ENCODE measurements around the gene HDAC9. TPM values are rescaled to one million over a fixed set of nuclear protein-coding genes. Genes with fewer than 3 reads are reported as not detected.
A peak's percentile ranks its signal among the peaks of the same experiment; 100 is the strongest.

The HDAC9 gene
- total RNA-seq, 1 experiment from 2014 or later, result 2.5 TPM

DNA sequence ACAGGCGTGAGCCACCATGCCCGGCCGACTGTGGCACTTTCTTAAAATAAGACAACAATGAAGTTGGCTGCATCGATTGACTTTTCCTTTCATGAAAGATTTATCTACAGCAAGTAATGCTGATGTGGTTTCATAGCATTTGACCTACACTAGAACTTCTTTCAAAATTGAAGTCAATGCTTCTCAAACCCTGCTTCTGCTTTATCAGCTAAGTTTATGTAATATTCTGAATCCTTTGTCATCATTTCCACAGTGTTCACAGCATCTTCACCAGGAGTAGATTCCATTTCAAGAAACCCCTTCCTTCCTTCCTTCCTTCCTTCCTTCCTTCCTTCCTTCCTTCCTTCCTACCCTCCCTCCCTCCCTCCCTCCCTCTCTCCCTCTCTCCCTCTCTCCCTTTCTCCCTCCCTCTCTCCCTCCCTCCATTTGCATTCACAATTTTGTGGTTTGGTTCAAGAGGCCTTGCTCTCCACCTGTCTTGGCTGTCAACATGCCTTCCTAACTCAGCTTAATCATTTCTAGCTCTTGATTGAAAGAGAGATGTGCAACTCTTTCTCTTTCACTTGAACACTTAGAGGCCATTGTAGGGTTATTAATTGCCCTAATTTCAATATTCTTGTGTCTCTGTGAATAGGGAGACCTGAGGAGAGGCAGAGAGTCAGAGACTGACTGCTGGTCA is 52.1 kb downstream of the HDAC9 start:
- H3K27ac ChIP-seq, result no peak overlapping the region
- H3K4me1 ChIP-seq, result no peaks in the 10 kb centered on the region
- peak in 1 of 2 experiments; percentile 20 for DNase-seq
- H3K27me3 ChIP-seq, result no peaks in the 10 kb centered on the region
- H3K9me3 ChIP-seq (replicated peaks), result no peaks in the 10 kb centered on the region
- H3K36me3 ChIP-seq, result no peaks in the 10 kb centered on the region
- H3K4me3 ChIP-seq, result no peak overlapping the region

DNA sequence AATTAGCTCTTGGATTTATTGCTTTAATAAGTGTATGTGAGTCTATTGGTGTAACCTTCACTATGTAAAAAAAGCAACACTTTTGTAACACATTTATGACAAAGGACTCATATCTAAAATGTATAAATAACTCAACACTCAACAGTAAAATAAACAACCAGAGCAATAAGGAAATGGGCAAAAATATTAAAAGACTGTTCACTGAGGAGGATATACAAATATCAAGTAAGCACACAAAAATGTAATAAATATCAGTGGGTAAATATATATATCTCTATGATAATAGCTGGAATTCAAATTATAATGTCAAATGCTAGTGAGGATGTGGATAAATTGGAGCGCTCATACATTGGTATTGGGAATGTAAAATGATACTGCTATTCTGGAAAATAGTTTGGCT is 53.0 kb downstream of the HDAC9 start:
- Histone ChIP-seq H3K27ac (no peak overlapping the region), H3K36me3 (no peaks in the 10 kb centered on the region), H3K4me3 (no peak overlapping the region)

DNA sequence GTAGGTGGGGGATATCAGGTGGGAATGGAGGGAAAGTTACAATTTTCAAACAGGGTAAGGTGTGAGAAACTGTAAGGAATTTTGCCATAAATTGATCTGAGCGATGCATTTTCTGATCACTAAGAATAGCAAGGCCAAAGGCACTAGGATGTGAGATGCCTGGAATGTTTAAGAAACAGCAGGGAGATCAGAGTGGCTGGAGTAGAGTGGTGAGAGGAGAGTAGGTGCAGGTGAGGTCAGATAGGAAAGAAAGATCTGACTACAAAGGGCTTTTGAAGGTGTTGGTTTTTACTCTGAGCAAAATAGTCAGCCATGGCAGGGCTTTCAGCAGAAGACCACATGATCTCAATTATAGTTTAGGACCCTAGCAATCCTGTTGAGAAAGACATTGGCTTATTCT is 55.0 kb downstream of the HDAC9 start:
- no peaks in the 10 kb centered on the region for H3K36me3 ChIP-seq
- no peaks in the 10 kb centered on the region for H3K4me1 ChIP-seq
- H3K4me3 ChIP-seq, result no peak overlapping the region
- no peaks in the 10 kb centered on the region for H3K27me3 ChIP-seq
- no peak overlapping the region for H3K27ac ChIP-seq
- no peak for DNase-seq
- H3K9me3 ChIP-seq (replicated peaks), result no peaks in the 10 kb centered on the region

More for the DNA sequence above, 53.0 kb downstream of the HDAC9 start:
- no peaks in the 10 kb centered on the region for H3K4me1 ChIP-seq
- H3K9me3 ChIP-seq (replicated peaks), result no peaks in the 10 kb centered on the region
- no peaks in the 10 kb centered on the region for H3K27me3 ChIP-seq
- DNase-seq, result no peak

DNA sequence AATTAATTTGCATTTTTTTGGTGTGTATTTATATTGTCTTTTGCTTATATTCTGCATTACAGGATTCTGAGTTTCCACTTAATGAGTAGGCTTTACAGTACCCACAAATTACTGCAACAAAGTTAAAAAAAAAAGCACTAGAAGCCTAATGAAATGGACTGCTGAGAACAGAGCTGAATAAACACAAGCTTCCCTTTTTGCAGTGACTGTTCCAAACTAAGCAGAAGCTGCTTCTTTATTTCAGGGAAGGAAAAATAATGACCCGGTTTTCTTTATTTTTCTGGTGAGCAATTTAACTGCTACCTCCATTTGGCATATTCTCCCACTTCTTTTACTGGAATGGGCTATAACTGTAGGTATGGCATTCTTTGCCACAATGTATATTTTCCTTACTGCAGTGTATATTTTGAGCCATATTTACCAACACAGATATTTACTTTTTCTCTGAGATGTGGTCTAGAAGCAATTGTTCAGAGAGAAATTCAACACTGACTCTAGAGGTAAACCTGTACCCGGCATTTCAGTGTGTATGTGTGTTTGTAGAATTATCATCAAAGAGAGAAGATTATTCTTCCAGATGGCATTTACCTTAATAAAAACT is 56.9 kb downstream of the HDAC9 start:
- Histone ChIP-seq H3K4me3 (no peak overlapping the region), H3K27me3 (no peaks in the 10 kb centered on the region), H3K36me3 (no peaks in the 10 kb centered on the region), H3K4me1 (no peaks in the 10 kb centered on the region), H3K9me3 (replicated peaks) (no peaks in the 10 kb centered on the region), H3K27ac (no peak overlapping the region)
- no peak for DNase-seq

DNA sequence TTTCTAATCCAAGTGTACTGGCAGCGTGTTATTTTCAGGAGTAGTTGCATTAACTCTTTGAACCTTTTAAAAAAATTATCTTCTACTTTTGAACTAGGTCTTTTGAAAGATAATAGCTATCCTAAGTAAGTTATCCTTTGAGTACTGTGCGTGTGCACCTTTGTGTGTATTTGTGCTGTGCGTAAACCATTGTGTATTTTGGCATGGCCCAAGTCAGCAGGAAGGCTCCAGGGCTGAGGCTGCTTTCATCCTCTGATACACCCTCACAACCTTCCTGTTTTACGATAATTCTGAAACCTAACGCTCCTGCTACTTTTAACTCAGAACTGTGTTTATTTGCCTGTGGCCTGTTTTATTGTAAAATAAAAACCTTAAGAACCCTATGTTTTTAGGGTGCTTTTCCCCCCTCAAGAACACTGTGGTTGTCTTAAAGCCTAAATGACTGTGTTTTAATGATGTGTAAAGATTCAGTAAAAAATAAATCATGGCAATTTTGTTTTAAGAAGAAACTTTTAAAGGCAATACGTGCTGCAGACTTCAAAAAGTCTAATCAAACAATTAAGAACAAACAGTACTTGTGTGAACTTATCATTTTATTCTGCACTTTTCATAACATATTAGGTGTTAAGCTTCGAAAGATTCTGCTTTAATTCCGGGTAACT is 57.5 kb downstream of the HDAC9 start:
- no peak for DNase-seq
- H3K27me3 ChIP-seq, result no peaks in the 10 kb centered on the region
- no peaks in the 10 kb centered on the region for H3K36me3 ChIP-seq
- no peak overlapping the region for H3K27ac ChIP-seq
- no peaks in the 10 kb centered on the region for H3K9me3 ChIP-seq (replicated peaks)
- no peaks in the 10 kb centered on the region for H3K4me1 ChIP-seq
- no peak overlapping the region for H3K4me3 ChIP-seq

DNA sequence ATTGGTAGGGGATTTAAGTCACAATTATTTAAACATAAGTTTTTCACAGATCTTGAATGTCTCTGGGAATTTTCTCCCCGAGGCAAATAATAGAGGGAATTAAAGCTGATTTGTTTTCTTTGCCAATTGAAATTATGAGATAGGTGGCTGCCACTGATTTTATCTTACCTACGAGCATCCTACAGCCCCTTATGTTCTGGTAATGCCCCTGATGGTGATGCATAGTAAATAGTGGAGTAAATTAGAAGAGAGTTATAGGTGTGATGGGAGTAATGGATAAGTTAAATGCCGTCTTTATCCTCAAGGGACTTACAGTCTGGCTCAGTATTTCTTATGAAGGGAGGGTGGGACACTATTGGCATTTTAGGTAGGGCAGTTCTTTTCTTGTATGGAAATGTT is 58.1 kb downstream of the HDAC9 start:
- no peaks in the 10 kb centered on the region for H3K9me3 ChIP-seq (replicated peaks)
- no peaks in the 10 kb centered on the region for H3K27me3 ChIP-seq
- H3K27ac ChIP-seq, result no peak overlapping the region
- H3K36me3 ChIP-seq, result no peaks in the 10 kb centered on the region
- DNase-seq, result no peak
- no peaks in the 10 kb centered on the region for H3K4me1 ChIP-seq
- H3K4me3 ChIP-seq, result no peak overlapping the region

DNA sequence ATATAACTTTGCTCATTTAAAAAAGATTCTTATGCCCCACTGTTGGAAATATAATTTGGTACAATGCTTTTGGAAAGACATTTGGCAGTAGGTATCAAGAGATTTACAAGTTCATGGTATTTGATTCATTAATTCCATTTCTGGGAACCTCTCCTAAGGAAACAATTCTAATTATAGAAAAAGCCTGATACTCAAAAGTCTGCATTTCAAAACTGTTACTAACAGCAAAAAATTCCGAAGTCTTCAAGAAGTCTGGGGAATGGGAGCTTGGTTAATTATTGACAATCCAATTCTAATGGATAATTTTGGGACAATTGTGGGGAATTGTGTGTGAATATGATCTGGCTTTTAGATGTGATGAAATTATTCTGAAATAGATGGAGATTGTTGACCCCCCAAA is 59.6 kb downstream of the HDAC9 start:
- Histone ChIP-seq H3K9me3 (replicated peaks) (no peaks in the 10 kb centered on the region), H3K36me3 (no peaks in the 10 kb centered on the region), H3K4me1 (no peaks in the 10 kb centered on the region), H3K27ac (no peak overlapping the region), H3K4me3 (no peak overlapping the region), H3K27me3 (no peaks in the 10 kb centered on the region)
- no peak for DNase-seq

DNA sequence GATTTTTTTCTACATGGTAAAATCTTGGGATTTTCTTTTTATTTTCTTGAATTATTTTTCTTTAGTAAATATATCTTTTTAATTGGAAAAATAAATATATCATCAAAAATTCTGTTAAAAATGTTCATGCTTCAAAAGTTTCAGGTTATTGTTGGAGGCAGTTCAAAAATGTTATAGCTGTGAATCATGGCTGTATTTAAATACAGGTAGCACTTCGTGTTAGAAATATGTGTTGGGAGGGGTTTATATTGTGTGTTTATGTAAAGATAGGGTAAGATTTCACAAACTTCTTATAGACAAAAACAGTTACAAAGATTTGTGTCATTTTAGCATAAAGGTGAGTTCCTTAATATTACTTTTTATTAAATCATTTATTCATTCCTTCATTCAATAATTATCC is 60.4 kb downstream of the HDAC9 start:
- no peaks in the 10 kb centered on the region for H3K36me3 ChIP-seq
- H3K27me3 ChIP-seq, result no peaks in the 10 kb centered on the region
- no peaks in the 10 kb centered on the region for H3K9me3 ChIP-seq (replicated peaks)
- H3K27ac ChIP-seq, result no peak overlapping the region
- DNase-seq, result no peak
- H3K4me1 ChIP-seq, result no peaks in the 10 kb centered on the region
- H3K4me3 ChIP-seq, result no peak overlapping the region

DNA sequence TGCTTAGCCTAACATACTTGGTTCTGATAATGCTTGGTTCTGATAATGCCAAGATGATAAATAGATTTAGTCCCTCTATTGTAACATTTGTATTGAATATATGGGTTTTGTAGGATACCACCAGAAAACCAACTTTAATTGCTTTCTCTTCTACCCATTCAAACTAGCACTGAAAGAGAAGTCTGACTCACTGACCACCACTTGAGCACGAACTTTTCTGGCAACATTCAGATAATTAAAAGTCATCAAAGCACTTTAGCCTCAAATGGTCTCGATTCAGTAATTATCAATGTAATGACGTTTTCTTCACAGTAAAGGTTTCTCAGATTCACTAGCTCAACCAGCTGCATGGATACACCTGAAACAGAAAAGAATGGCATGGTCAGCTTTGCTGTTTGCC is 63.0 kb downstream of the HDAC9 start:
- no peak overlapping the region for H3K27ac ChIP-seq
- DNase-seq, result no peak

DNA sequence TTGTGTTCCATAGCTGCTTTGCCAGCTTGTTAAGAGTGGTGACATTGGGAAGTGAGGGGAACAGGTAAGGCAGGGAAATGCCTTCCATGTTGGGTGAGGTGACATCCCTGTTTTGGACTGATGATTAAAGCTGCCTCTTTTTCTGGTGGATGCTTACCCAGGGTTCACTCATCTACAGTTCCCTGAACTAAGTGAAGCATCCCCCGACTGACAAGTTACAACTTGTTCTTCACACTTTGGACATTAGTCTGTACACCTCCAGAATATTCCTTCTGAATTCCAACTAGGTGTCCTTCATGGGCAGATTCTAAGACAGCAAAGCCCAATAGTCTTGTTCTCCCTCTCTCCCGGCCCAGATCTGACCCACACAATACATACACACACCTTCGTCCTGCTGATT is 63.4 kb downstream of the HDAC9 start:
- Histone ChIP-seq H3K27me3 (no peaks in the 10 kb centered on the region), H3K36me3 (no peaks in the 10 kb centered on the region), H3K27ac (no peak overlapping the region), H3K4me3 (no peak overlapping the region), H3K4me1 (no peaks in the 10 kb centered on the region), H3K9me3 (replicated peaks) (no peaks in the 10 kb centered on the region)
- DNase-seq, result no peak

More for the DNA sequence above, 63.0 kb downstream of the HDAC9 start:
- no peak overlapping the region for H3K4me3 ChIP-seq
- H3K9me3 ChIP-seq (replicated peaks), result no peaks in the 10 kb centered on the region
- no peaks in the 10 kb centered on the region for H3K4me1 ChIP-seq
- no peaks in the 10 kb centered on the region for H3K36me3 ChIP-seq
- H3K27me3 ChIP-seq, result no peaks in the 10 kb centered on the region

DNA sequence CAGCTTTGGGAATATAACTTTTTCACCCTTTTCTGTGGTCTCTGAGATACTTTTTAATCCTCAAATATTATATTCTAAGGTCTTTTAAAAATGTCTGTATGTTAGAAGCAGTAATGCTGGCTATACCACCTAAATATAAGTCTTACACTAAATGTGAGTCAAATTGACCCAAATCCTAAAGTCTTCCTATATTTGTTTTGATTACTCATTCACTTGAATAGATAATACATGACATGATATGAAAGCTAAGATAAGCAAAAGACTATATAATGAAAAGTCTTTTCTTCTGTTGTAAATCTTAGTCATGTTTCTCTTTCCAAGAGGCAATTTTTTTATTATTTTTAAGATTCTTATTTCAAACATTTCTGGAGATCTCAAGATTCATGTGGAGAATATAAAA is 64.2 kb downstream of the HDAC9 start:
- Histone ChIP-seq H3K4me3 (no peak overlapping the region), H3K36me3 (no peaks in the 10 kb centered on the region), H3K27me3 (no peaks in the 10 kb centered on the region), H3K4me1 (no peaks in the 10 kb centered on the region), H3K9me3 (replicated peaks) (no peaks in the 10 kb centered on the region), H3K27ac (no peak overlapping the region)
- no peak for DNase-seq

DNA sequence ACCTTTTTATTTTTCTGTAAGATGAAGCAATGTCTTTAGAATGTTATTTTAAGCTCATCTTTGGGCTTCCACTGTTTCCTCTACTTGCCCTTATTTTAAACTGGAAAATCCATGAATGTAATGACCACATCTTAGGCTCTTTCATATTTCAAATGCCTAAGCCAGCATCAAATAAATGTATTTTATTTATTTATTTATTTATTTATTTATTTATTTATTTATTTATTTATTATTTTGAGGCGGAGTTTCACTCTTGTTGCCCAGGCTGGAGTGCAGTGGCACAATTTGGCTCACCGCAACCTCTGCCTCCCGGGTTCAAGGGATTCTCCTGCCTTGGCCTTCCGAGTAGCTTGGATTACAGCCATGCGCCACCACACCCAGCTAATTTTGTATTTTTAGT is 69.2 kb downstream of the HDAC9 start:
- H3K27ac ChIP-seq, result no peak overlapping the region
- no peaks in the 10 kb centered on the region for H3K27me3 ChIP-seq
- no peaks in the 10 kb centered on the region for H3K9me3 ChIP-seq (replicated peaks)
- no peaks in the 10 kb centered on the region for H3K36me3 ChIP-seq
- DNase-seq, result no peak
- H3K4me3 ChIP-seq, result no peak overlapping the region
- no peaks in the 10 kb centered on the region for H3K4me1 ChIP-seq

DNA sequence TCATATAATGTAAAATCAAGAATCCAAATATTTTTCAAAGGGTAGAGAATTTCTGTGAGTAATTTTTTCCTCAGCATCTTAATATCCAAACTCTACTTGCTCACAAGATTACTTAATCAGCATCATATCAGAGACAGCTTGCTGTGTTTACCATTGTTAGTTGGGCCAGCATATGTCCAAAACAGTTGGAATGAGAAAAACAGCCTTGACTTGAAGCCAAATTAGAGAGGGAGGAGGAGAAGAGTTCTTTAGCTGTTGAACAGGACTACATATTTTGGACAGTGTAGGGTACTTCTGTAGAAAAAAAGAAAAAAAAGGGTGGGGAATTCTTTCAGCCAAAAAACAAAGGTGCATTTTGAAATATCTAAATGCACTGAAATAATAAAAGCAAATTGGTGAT is 69.8 kb downstream of the HDAC9 start:
- Histone ChIP-seq H3K4me3 (no peak overlapping the region), H3K9me3 (replicated peaks) (no peaks in the 10 kb centered on the region), H3K27ac (no peak overlapping the region), H3K27me3 (no peaks in the 10 kb centered on the region), H3K4me1 (no peaks in the 10 kb centered on the region), H3K36me3 (no peaks in the 10 kb centered on the region)
- DNase-seq, result no peak

DNA sequence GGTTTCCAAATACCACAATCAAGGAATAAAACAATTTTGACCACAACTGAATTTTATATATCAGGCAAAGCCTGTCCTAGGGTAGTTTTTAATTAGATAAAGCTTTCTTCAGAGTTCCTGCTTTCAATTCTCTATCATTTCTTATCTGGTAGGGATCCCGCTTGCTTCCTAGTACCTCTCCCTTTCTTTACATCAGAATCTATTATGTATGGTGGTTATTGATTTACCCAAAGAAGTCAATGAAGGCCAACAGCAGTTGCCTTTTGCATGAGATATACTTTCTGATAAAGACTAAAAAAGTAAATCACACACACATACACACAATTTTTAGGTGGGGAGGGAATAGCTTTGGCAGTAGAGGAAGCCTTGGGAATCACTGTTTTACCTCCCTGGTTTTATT is 70.7 kb downstream of the HDAC9 start:
- no peak overlapping the region for H3K4me3 ChIP-seq
- DNase-seq, result no peak
- no peak overlapping the region for H3K27ac ChIP-seq
- no peaks in the 10 kb centered on the region for H3K36me3 ChIP-seq
- H3K9me3 ChIP-seq (replicated peaks), result no peaks in the 10 kb centered on the region
- no peaks in the 10 kb centered on the region for H3K4me1 ChIP-seq
- H3K27me3 ChIP-seq, result no peaks in the 10 kb centered on the region

DNA sequence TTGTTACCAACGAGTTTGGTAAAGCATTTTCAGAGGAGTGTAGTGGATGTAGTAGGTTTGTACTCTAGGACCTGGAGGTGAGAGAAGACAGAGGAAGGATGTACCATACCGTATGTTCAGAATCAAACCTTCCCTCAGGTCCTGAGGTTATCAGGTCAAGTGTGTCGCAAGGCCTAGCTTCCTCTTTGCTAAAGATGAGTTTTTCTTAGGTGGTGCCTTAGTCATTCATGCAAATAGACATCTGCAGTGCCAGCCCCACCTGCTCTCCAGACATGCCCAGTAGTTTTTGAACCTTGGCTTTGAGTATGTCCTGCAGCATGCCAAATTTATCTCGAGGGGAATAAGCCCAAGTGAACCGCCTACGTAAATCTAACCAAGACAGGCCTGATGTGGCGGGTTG is 71.3 kb downstream of the HDAC9 start:
- H3K36me3 ChIP-seq, result no peaks in the 10 kb centered on the region
- H3K9me3 ChIP-seq (replicated peaks), result no peaks in the 10 kb centered on the region
- DNase-seq, result no peak
- no peaks in the 10 kb centered on the region for H3K4me1 ChIP-seq
- H3K4me3 ChIP-seq, result no peak overlapping the region
- no peak overlapping the region for H3K27ac ChIP-seq
- H3K27me3 ChIP-seq, result no peaks in the 10 kb centered on the region

DNA sequence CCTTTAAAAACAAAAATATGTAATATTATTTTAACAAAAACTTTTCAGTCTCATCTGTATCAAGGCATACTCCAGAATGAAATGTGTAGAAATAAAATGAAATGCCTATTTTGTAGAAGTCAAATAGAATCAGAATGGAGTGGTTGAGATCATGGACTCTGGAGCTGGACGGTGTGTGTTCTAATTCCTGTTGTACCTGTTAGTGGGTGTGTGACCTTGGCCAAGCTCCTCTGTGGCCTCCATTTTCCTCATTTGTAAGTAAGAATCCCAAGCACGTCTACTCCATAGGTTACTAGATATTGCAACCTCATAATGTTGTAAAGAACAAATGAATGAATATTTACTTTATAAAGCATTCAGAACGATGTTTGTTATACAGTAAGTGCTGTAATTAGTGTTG is 74.9 kb downstream of the HDAC9 start:
- Histone ChIP-seq H3K4me3 (no peak overlapping the region), H3K27me3 (no peaks in the 10 kb centered on the region), H3K27ac (no peak overlapping the region), H3K9me3 (replicated peaks) (no peaks in the 10 kb centered on the region), H3K36me3 (no peaks in the 10 kb centered on the region), H3K4me1 (no peaks in the 10 kb centered on the region)
- DNase-seq, result no peak

Data from SJCRH30 (cell line).